HG02981 (cell line): ENCODE results near the gene PIEZO2.

ENCODE experiments used
- ATAC-seq: cut with Tn5 transposase; IDR thresholded peaks from one replicate; pipeline ENCODE4 v1.9.1; 2021; ENCODE audit warnings: mild to moderate bottlenecking, moderate library complexity; ENCODE audit not compliant: unreplicated experiment

Gene PIEZO2

DNA sequence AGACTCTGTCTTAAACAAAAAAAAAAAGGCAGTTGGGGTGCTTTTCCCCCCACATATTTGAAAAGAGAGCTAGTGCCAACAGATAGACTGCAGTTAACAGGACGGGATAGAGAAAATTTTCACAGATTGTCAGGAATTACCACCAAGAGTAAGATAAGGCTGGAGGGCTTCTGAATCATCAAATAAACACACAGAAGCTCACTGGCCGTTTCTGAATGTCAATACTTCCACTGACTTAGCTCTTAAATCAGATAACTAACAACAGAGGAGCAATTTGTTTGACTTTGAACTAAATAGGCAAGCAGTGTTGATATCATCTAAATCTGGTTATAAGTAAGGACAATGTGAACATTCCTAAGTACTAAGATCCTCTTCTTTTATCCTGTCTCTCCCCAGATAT, 34.7 kb downstream of the PIEZO2 start:
- no peak for ATAC-seq

DNA sequence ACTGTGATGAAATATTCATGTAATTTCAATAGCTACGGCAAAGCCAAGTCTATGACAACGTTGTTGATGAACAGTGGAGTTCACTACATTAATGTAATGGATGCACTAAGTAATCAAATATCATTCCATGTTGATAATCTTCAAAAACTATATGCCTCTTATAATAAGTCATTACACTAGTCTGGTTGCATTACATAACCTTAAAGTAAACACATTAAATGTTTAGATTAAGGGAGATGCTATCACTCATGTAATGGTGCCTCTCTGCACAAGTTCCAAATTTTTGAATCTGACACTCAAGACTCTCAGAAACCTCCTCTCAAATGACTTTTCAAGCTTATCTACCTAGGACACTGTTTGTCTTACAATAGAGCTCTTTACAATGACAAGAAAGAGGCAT, 35.4 kb downstream of the PIEZO2 start:
- ATAC-seq = no peak

DNA sequence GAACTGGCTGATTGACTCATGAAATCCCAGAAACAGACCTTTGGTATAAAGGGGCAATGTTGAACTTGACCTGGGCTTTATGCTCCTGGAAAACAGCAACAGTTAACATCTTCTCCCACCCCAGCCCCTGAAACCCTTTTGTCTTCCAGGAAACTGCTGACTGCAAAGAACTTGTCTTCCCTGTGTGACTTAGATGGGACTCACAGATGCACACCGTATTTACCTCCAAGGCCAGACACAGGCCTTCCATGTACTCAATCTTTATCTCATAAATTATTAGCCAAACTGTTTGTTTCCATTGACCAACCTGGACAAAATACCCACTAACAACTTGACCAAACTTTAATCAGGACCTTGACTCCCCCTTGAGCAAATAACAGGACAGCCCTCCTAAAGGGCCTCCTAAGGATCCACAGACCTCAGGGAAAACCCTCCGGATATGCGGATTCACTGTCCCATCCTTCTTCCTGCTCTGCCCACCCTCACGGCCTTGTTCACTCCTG, 36.3 kb downstream of the PIEZO2 start:
- ATAC-seq = no peak

DNA sequence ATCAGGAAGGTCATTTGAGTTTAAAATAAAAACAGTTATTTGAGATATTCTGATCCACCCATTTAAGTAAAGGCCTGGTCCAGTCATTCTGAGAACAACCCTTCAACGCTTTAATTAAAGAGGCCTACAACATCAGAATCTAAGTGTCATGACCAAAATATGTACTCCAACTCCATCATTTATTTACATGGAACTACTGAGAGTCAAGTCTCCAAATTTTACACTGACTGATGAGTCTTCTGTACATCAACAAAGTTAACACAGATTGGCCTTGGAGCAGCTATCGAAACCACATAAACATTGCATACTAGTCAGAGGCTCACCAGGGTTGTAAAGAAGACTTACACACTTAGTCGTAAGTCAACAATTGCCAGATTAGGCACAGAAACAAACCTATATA, 37.1 kb downstream of the PIEZO2 start:
- ATAC-seq = no peak

DNA sequence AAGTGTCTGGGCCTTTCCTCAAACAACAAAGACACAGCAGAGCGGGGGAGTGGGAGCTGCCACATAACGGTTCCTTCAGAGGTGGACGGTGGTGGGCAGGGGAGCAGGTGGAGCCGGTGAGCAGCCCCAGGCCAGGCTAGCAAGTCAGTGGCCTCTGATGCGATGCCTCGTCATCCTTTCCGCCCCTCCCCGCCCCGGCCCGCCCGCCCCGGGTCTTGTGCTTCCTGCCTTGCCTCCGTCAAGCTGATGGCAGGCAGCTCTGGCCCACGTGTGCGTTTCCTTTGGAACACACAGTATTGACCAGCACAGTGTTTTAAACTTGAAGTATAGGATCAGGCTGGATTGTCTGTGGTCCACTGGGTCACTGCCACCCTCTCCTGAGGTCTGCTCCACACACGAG, 38.9 kb downstream of the PIEZO2 start:
- no peak for ATAC-seq

DNA sequence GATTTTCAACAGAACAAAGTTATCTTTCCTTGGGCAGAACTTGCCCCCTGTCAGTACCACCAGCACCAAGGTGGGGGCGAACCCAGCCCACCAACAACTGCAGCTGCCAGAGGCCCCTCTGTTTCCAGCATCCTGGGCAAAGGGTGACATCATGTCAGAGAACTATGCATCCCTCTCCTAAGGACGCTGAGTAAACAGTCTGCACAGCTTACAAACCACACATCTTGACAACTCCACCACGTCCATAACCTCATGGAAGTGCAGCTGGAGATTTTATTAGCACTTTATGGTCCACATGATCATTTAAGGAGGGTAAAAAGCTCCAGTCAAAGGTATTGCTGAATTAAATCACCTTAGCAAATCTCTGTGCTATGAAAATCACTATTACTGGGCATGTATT, 40.4 kb downstream of the PIEZO2 start:
- ATAC-seq = no peak

DNA sequence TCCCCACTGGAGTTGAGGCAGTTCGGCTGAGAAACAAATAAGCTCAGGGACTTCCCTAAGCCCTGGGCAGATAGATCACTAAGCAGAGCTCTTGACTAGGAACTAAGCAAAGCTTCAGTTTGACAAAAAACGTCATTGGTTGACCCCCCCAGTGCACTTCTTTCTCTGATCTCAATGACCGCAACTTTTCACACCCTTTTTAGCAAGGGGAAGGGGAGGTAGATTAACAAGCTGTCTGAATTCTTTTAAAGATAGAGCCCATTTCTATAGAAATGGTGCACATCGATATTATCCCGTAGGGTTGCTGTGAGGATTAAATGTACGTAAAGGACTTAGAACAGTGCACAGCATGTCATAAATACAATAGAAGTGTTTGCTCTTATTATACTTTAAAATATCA, 42.5 kb downstream of the PIEZO2 start:
- ATAC-seq = no peak

DNA sequence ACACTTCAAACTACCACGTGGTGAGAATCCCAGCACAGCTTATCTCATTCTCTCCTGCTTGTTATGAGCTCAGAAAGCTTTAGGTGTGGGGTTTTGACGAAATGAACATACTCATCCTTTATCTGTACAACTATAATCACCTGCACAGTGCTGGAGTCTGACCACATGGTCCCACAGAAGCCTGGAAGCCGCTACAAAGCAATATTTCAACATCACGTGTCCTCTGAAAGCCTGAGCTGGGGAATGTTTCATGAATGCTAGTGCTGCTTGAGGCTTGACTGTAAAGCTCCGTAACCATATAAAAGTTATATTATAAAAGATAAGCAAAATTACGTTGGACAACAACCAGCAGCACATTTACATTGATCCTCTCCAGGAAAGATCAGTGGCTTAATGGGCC, 43.9 kb downstream of the PIEZO2 start:
- no peak for ATAC-seq

DNA sequence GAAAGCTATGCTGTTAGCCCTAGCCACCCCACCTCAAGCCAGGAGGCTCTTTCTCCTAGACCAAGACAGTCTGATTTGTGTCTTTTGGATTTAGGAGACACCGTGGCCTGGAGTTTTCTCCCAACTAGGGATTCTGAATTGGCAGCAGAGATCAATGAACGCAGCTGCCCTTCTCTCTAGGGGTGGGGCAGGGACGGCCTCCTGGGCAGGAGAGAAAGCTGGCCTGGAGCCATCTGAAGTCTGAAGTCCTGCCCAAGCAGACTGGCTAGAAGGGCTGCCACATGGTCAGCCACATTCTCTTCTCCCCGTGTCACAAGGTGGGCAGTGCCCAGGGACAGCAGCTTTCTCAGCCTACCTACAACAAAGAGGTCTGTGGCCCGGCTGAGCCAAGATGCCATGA, 45.1 kb downstream of the PIEZO2 start:
- ATAC-seq = no peak

DNA sequence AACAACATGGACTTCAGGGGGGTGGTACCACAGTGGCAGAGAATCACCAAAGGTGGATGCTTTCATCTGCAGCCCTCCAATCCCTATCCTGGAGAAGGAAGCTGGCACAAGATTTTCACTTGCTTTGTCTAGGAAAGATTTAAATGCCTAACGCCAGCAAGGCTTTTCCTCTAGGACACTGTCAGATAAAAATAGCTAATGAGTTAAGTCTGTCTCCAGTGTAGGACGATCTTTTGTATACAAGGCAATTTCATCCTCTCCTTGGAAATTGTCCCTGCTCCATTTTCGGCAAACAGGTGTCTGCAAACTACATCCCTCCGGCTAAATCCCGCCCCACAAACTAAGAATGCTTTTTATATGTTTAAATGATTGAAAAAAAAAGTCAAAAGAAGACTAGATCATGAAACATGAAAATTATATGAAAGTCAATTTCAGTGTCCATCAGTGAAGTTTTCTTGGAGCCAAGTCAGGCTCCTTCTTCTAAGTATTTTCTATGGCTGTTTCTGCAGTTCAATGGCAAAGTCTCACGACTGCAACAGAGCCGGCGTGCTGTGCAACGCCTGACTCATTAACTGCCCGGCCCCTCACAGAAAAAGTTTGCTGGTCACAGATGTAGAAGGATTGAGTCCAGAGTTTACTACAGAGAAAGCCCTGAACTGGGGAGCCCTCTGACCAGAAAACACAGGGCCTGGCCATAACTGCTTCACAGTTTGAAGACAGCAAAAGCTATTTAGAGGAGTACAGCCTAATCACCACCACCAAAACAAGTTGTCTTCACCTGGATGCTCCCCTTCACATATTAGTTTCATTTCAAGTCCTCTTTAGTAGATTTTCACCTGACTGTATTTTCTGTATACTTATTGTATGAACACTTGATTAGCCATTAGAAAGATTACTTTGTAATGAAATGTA, 52.3 kb downstream of the PIEZO2 start:
- no peak for ATAC-seq

DNA sequence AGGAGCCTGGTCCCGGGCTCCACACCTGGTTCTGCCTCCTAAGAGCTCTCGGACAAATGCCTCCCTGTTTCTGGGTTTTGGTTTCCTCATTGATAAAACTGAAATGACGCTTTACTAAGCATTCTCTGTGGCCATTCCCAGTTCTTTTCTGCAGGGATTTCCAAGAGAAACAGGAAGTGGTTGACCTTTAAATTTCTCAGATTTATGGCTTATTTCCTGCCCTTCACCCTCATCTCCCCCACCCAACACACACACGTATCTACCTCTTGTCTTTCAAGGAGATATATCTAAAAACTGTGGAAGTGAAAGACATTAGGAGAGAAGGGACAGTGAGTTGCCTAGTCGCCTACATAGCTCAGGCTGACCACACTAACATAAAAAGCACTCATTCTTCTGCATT, 53.0 kb downstream of the PIEZO2 start:
- no peak for ATAC-seq

DNA sequence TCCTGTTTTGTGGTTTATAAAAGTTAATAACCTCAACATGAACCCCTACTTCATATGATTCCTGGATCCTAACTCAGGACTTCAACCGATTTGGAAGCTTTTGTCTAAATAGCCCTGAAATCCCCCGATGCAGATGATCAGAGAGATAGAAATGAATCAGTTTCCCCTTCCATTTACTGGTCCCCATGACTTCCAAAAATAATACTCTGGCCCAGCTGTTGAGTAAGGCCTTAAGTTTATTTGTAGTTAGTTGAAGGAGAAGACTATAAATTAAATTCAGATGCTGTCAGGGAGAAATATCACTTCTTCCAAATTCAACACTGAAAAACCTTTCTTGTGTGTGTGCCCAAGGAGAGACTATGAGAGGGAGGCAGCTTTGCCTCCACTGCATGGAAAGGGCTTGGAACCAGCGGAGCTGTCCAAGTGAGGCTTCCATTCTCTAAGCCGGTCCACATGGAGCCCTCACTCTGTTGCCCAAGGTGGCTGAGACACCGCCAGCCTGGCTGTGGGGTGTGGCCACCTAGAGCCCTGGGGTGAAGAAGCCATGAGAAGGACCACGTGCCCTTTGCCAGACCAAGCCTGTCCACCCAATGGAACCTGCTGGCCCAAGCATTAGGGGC, 53.6 kb downstream of the PIEZO2 start:
- no peak for ATAC-seq

DNA sequence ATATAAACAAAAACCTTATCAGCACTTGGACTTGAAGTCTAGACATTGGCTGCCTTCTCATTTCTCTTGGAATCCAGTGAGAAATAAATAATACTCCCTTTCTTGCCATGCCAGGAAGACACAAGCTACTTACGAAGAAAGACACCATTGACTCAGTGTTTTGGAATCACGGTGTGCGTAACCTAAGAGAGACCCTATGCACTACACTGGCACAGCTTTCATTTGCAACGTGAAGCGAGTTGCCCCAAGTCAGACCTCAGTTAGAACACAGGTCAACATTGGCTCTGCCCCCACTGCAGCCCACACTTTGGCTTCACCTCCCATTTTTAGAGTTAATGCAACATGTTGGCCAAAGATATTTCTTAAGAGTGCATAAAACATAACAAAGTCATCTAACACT, 54.2 kb downstream of the PIEZO2 start:
- no peak for ATAC-seq

DNA sequence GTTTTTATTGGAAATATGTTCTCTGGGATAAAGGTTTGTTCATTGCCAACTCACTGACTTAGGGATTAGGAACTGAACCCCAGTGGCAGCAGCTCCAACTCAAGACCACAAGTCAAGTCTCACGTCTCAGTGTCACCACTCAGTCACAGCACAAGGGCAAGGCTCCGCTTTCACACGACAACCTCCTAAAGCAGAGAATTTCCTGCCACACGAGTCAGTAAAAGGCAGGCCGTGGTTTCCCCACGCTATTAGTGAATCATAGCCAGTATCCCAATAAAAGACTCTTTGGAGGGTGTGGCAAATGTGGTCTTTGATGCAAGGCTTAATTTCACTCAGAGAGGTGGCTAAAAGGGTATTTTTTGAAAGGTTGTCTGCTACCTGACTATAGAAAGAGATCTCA, 57.6 kb downstream of the PIEZO2 start:
- no peak for ATAC-seq

DNA sequence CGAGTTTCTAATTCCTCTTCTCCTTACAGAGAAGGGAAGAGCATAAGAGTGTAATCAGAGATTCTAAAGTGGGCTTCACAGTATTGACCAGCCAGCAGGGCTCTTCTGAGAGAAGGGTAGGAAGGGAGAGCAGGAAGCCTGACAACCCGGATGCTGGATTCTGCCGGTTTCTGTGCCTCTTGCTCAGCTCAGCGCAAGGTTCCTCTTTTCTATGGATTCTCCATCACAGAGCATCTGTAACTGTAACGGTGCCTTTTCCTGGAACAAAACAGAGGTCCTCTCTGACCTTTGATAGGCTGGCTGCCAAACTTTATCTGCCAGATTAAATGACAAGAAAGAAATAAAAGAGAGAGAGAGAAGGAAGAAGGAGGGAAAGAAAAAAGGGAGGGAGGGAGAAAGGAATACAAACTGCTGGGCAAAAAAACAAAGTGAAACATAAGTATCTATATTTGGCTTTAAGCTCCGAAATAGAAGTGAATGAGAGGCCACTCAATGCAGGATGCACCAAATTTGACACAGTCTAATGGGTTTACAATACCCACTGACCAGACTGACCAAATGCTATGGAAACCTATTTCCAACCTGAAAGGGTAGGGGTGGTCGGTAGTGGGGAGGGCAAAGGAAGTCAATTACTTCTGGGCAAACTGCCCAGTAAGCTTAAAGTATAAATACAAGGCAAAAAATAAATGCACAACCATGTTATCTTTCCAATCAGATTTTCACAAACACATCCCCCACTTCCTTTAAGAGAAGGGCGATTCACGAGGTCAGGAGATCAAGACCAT, 59.2 kb downstream of the PIEZO2 start:
- ATAC-seq = no peak

DNA sequence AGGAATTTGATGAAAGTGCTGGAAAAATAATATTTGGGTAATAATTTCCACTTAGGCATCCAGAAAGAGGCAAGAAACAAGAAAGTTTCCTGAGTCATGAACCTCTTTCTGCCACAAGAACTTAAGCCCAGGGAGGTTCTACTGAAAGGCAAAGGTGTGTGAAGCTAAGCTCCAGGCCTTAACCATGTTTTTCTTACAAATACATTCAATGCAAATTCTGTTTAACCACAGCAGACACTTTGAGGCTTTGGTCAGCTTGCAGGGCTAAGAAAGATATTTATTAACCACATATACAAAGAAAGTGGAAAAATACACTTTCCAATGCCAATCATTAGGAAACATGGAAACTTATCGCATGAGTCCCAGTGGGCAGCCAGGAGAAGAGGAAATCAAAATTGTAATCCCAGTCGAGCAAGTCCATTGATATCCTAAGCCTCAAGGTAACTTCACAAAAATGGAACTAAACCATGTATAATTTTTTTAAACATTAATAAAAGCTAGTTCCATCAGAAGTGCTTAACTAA, 68.3 kb downstream of the PIEZO2 start:
- ATAC-seq = no peak

DNA sequence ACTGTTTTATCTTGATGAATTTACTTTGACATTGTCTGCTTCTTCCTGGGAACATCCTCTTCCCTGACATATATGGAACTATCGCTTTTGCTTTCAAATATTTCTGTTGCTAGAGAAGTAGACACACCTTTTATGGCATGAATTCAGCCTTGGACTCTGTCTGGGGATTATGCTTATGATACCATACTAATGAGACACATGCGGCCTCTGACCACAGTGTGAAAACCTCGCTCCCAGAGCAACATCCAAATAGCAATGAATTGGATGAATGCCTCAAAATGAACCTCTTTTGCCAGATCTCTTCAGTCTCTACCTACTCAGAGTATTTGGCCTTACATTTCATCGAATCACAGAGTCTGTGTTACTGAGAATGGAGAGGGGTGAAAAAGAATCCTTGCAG, 70.9 kb downstream of the PIEZO2 start:
- ATAC-seq = no peak

DNA sequence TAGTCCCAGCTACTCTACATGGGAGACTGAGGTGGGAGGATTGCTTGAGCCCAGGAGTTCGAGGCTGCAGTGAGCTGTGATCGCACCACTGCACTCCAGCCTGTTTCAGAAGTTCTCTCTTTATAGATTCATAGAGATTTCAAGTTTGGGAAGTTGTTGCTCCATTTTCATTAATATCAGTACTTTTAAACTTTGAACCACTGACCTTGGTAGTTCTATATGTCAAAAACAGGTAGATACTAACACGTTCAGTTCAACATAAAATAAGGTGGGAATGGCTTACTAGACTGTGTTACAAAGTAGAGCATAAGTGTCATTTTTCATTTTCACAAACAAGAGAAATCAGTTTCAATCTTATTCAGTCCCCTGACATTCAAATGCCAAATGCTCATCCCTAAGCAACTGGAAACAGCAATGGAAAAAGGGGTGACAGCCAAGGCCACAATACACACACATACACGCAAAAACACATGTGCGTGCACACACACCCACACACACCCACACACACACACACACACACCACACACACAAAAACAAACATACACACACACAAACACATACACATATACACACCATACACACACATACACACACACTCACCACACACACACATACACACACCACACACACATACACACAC, 71.7 kb downstream of the PIEZO2 start:
- ATAC-seq = no peak

DNA sequence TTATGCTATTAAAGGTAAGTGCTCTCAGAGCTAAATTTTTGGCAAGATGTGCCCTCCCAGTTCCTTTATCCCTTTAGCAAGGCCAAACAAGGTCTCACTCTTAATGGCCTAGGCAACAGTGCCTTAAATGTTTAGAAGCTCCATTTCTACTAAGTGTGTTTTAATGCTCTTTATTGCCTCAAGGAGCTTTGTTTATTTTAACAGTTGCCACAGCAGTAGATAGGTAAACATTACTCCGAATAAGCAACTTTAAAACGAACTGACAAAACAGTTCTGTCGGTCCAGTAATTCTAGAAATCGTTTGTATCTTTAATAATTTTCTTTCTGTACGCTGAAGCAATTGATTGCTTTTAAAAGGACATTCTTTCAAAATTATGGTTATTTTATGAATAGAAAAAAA, 74.5 kb downstream of the PIEZO2 start:
- ATAC-seq = no peak

DNA sequence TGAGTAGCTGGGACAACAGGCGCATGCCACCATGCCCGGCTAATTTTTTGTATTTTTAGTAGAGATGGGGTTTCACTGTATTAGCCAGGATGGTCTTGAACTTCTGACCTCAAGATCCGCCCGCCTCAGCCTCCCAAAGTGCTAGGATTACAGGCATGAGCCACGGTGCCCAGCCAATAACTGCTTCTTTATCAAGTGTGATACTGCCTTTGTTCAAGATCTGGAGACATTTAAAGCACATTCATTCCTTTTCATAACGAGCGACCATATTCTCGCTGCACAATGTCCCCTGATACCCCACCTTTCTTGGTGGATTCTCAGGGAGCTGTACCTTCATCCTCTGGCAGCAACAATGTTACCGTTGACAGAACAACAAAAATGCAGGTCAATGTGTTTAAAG, 75.4 kb downstream of the PIEZO2 start:
- no peak for ATAC-seq

DNA sequence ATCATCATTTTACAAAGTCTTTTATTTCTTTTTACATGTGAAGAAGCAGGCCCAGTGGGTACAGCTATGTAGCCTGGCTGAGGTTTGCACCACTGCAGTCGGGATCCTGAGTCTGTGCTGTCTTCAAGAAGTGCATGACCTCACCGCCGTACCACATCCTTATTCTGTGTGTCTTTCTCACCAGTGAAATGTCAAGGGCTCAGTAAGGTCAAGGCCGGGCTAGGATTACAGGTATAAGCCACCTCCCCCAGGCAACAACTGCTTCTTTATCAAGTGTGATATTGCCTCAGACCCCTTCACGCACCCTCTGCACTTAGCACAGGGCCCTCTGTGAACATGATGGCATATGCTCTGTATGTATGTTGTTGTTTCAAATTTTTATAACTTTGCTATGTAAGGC, 76.7 kb downstream of the PIEZO2 start:
- no peak for ATAC-seq
